GM19043 (cell line): ENCODE measurements around the gene FGFRL1.
A peak's percentile ranks its signal among the peaks of the same experiment; 100 is the strongest.
"Not testable (repeated sequence)": the region's sequence is repeated elsewhere in the genome, so short reads cannot be mapped to it uniquely, and the experiment has no call there.

Source experiments
- ATAC-seq: cut with Tn5 transposase; IDR thresholded peaks from one replicate; pipeline ENCODE4 v1.9.1; 2021; ENCODE audit warnings: low read depth; ENCODE audit not compliant: unreplicated experiment

Gene FGFRL1

DNA sequence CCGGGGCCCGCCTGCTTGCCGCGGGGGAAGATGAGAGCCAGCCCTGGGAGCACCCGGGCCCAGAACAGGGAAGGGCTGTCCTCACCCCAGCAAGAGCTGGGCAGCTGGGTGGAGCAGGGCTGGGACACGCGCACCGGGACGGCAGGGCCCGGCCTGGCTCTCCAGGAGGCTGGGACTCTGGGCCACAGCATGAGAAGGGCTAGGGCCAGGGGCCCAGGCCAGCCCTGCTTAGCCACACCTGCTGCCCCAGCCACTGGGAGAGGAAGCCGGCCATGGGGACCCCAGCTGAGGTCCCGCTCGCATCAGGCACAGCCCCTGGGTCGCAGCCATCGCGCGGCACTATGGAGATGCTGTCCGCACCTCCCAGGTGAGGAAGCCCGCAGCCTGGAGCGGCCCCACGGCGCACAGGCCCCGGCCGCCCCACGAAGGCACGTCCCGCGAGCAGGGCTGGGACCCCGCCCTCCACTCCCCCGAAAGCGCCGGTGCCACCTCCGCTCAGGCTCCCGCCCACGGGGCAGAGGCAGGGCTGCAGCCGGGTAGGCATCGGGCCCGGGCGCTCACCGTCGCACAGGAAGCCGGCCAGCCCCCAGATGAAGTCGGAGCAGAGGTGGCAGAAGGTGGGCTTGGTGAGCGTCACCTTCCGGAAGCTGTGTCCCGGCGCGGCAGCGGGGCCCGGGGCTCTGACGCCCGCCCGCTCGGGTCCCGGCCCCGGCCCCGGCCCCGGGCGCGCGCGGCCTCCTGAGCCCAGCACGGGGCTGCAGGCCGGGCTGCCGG, 38.6 kb upstream of the FGFRL1 start:
- ATAC-seq: peak; percentile 32

DNA sequence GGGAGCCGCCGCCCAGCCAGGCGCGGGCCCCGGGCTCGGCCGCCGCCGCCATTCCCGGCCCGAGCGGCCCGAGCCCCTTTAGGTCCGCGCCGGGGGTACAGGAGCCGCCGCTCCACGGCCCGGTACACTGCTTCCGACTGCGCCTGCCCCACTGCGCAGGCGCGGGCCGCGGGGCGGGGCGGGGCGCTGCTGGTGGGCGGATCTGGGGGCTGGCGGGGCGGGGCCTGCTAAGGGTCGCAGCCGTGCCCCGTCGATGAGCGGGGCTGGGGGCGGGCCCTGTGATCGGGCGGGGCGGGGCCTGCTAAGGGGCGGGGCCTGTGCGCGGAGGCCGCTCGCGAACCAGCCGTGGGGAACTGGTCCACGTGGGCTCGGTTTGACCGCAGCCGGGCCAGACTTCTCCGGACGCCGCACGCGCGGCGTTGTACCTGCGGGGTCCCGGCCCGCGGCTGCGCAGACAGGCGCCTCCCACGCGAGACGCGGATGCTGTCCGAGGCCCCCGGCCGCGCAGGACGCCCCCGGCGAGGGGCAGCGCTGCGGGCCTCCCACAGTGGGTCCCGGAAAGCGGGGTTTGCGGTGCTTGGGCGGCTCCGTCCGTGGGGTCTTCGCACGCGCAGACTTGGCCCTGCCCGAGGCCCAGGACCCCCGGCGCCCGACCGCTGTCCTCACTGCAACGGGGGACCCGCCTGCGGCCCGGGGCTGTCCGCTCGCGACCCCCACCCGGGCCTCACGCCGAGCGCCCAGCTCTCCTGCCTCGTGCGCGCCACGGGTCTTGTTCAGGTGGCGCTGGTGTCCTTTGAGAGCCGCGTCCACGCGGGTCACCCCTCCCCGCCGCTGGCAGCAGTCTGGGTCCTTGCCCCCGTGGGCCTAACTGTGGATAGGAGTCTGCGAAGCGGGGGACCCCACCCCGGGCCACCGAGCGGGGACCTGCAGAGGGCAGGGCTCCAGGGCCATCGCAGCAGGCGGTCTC, 37.7 kb upstream of the FGFRL1 start, which contains the start of gene DGKQ:
TSS of gene DGKQ (minus strand) at position 139 of the 967 bp plus-strand sequence. CDS start at position 52, 87 bp downstream.
- ATAC-seq: peak; percentile 58

DNA sequence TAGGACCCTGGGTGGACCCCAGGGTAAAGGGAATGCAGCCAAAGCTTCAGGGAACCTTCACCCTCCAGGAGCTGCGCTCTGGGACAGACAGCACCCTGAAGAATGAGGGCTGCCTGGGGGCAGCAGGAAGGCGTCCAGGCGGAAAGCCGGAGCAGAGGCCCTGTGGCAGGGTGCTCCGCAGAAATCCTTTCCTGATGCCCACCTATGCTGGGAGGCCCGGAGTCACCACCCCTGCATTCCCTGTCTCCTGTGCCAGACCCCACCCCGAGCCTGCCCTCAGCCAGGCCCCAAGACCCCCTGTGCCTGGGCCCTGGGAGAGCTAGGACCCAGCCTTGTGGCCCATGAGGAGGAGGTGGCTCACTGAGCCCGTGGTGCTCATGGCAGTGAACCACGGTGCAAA, 36.8 kb upstream of the FGFRL1 start:
- no peak for ATAC-seq

DNA sequence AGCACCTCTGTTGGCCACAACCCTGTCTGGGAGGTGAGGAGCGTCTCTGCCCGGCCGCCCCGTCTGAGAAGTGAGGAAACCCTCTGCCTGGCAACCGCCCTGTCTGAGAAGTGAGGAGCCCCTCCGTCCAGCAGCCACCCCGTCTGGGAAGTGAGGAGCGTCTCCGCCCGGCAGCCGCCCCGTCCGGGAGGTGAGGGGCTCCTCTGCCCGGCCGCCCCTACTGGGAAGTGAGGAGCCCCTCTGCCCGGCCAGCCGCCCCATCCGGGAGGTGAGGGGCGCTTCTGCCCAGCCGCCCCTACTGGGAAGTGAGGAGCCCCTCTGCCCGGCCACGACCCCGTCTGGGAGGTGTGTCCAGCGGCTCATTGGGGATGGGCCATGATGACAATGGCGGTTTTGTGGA, 35.4 kb upstream of the FGFRL1 start:
- ATAC-seq: not testable (repeated sequence)

DNA sequence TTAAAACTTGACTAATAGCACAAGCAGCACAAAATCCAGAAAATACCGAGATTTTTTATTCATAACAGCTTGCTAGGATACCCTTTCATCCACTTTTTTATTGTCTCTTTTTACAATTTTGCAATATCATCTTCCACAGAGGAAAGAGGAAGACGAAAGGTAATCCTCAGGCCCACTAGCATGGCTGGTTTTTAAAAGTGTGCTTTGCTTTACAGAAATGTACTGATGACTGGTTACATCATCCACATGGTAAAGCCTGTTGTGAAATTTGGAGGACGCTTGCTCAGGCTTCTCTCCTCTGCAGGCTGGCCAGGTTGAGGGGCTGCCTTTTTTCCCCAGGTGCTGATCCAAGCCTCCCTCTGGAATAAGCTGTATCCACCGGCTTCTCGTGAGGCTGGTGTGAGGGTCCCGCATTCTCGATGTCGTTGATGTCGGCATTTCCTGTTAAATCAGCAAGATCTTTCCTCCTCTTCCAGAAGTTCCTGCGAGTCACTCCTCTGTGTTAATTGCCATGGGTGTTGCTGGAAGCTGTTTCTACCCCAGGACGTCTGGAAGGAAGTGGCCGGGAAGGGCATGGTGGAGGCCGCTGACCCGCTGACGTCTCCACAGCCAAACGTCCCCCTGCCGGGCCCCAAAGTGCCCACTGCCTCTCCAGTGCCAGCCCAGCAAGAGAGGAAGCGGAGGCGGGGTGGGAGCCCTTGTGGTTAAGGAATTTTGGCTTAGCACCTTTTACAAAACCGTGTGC, 32.3 kb upstream of the FGFRL1 start:
- ATAC-seq: no peak

DNA sequence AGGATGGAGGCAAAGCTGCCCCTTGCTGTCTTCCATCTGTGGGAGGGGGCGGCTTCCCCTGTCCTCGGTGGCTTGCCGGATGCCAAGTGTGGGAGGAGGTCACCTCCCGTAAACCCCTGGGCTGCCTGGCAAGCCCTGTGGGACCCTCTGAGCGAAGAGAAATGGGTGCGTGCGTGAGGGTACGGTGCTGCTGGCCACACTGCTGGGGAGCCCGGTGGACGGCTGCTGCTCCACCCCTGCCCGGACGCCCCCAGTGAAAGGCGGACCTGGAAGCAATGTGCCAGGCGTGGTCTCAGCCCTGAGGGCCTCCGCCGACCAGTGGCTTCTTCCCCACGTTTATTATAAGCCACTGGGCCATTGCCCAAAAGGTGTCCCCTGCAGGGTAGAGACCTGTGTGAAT, 29.1 kb upstream of the FGFRL1 start:
- ATAC-seq: no peak

DNA sequence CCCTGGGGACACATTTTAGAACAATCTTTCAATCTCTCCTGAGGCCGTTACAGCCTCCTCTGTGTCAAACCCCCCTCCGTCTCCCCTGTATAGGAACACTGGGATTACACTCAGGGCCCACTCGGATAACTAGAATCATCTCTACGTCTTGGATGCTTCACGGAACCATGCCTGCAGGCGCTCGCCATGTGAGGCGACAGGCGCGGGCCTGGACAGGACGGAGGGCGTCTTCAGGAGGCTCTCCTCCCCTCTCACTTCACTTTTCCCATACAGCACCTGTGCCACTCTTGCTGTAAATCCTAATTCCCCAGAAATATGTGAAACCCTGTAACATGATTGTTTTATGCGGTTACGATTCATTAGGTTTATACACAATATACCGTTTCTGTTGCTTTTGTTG, 28.6 kb upstream of the FGFRL1 start:
- ATAC-seq: no peak

DNA sequence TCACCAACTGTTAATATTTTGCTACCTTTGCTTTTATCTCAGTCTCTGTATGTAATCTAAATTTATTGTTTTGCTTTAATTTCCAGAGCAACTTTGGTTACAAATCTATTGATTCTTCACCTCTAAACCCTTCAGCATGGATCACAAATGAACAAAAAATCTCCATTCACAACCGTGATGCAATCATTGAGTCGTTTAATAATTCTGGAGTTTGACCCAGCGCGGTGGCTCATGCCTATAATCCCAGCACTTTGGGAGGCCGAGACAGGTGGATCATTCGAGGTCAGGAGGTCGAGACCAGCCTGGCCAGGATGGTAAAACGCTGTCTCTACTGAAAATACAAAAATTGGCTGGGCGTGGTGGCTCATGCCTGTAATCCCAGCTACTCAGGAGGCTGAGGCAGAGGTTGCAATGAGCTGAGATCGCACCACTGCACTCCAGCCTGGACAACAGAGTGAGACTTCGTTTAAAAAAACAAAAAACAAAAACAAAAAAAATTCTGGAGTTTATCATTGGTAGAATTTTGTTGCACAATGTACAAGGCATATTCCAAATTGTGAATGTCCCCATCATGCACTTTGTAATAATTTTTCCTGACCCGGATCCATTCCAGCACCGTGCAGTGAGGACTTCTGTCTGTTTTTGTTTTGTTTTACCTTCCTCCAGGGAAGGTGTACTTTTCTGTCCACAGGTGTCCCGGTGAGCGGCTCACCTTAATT, 26.9 kb upstream of the FGFRL1 start:
- no peak for ATAC-seq

DNA sequence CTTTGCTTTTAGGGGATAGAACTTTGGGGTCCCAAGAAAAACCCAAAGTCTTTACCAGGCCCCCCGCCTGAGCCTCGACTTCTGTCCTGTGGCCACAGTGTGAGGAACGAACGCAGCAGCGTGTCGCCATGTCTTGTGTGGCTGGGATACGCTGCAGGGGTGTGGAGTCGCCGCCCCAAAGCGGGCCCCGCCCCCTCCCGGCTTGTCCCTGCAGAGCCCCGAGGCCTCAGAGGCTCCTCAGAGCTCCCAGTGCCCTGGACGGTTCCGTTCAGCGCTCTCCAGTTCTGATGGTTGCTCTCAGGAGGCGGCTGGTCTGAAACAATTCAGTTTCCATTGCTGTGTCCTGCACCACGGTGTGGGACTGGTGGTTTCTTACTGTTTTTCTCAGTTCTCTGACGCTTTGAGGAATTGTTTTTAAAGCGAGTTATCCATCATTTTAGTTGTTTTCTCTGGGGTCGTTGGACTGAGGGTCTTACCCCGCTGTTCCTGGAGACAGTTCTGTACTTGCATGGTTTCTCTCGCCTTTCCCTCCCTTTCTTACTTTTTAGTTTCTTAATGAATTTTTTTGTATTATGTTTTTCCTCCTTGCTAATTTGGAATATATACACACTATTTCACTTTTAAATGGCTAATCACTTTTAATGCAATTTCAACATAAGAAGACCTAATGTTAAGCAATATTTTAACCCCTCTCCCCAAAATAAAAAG, 26.1 kb upstream of the FGFRL1 start:
- no peak for ATAC-seq

DNA sequence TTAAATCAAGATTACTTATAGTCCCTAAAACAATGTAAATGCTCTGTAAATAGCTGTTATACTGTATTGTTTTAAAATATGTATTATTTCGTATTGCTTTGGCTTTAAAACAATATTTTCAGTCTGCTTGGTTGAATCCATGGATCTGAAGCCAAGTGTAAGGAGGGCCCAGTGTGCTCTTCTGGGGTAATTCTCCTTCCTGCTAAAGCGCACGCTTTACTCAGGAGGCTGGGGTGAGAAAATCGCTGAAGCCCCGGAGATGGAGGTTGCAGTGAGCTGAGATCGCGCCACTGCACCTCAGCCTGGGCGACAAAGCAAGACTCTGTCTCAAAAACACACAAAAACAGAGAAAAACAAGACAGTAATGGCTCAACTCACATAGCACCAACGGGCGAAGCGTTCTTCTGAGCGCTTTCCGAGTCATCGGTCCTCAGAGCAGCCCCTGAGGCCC, 25.0 kb upstream of the FGFRL1 start:
- peak; percentile 7 for ATAC-seq

DNA sequence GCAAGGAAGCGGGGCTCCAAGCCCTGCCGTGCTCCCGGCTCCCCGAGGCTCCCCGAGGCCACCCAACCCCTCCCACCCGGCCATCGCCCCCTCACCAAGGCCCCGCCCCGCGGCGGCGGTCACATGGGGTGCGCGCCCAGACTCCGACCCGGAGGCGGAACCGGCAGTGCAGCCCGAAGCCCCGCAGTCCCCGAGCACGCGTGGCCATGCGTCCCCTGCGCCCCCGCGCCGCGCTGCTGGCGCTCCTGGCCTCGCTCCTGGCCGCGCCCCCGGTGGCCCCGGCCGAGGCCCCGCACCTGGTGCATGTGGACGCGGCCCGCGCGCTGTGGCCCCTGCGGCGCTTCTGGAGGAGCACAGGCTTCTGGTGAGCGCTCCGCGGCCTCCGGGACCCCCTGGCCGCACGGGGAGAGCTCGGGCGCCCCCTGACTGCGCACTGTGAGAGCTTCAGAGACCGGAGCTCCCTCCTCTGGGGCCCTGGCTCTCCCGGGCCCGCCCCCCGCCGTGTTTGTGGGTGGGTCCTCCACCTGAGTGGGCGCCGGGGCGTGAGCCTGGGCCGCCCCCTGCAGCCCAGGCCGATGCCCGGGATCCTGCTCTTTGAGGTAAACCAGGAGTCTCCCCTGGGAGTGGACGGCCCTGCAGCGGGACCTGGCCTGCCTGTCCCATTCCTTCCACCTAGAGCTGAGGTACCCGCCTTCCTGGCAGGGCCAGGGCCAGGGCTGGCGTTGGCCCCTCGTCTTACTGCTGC, 24.4 kb upstream of the FGFRL1 start, which contains the start of gene IDUA:
TSS of gene IDUA (plus strand) at position 166 of the 745 bp plus-strand sequence. CDS start at position 207, 41 bp downstream.
- ATAC-seq: peak; percentile 66

DNA sequence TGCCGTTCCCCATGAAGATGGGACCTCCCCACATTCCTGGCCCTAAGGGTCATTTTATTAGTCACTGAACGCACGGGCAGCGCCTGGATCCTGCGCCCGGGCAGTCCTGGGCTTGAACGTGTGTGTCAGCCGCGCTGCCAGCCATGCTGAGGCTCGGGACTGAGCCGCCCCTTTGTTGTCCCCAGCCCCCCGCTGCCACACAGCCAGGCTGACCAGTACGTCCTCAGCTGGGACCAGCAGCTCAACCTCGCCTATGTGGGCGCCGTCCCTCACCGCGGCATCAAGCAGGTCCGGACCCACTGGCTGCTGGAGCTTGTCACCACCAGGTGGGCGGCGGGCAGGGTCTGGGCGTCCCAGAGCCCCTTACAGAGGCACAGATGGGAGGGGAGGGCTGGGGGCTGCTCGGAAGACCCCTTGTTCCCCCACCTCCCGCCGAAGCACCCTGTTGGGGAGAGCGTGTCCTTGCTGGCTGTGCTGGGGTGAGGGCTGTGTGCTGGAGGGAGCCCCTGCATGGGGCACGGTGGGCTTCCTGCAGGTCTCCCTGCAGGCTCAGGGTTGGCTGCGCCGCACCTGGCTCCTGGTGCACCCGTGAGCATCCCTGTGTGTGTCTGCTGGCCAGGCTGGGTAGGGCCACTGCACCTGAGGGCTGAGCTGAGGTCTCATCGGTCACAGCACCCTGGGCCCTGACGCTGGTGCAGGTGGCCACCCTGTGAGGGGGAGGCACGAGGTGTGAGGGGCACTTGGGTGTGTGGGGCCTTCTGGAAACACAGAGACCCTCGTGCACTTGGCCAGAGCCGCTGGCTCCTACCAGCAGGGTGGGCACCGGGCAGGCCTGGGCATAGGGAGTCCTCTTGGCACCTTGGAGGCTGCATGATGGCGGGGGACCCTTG, 23.6 kb upstream of the FGFRL1 start:
- ATAC-seq: no peak

DNA sequence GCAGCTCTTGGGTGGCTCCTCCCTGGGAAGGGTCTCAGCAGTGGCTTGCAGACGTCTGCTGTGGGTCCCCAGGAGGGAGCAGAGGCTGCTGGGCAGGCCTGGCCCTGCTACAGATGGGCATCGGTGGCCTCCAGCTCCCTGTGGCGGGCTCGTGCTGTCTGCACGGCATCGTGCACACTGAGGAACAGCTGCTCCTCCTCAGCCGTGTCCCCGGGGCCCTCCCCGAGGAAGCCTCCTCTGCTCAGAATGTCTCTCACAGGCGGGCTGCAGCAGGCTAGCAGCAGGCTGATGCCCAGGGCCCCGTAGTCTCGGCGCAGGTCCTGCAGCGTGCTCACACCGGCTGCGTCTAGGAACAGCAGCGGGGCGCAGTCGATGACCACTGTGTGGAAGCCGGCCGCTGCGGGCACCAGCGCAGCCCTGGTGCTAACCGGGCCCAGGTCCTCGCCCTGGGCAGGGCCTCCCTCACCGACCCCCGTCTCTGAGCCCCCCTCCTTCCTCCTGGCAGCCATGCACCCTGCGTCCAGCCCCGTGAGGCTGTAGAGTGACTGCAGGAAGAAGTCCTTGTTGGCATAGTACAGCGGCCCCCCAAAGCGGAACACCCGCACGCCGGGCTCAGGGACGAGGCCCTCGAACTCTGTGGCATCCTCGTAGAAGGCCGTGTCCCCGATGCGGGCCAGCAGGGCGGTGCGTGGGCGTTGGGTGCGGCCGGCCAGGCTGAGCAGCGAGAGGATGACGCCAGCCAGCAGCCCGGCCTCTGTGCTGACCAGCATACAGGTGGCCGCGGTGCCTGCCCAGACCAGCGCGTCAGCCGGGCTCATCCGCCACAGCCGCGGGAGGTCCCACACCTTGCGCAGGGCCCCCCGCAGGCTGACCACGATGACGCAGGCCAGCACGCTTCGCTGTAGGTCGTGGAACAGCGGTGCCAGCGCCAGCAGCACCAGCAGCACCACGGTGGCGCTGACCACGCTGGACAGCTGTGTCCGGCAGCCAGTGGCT, 22.4 kb upstream of the FGFRL1 start:
- no peak for ATAC-seq

DNA sequence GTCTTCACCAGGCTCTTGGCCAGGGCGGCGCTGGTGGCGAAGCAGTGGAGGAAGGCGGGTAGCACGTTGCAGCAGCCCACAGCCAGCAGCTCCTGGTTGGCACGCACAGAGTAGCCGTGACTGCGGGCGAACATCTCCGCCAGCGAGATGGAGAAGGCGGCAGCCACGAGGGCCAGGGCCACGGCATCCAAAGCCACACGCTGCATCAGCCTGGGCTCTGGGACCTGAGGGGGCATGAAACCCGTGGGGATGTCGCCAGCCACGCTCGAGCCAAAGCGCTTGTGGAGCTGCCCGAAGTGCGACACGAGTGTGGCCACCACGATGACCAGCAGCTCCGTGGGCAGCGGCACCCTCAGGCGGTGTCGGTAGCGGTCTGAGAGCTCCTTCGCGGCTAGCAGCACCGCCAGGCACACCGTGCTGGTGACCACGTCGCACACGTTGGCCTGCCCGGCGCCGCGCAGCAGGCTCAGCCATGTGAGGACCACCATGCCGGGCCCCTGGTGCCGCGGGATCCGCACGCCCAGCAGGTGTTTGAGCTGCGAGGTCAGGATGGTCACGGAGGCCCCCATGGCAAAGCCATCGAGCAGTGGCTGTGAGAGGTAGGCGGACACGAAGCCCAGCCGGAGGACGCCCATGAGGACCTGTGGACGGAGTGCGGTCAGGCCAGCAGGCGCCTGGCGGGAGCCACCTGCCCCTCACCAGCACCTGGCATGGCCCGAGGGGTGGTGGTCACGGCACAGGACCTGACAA, 21.5 kb upstream of the FGFRL1 start:
- no peak for ATAC-seq

DNA sequence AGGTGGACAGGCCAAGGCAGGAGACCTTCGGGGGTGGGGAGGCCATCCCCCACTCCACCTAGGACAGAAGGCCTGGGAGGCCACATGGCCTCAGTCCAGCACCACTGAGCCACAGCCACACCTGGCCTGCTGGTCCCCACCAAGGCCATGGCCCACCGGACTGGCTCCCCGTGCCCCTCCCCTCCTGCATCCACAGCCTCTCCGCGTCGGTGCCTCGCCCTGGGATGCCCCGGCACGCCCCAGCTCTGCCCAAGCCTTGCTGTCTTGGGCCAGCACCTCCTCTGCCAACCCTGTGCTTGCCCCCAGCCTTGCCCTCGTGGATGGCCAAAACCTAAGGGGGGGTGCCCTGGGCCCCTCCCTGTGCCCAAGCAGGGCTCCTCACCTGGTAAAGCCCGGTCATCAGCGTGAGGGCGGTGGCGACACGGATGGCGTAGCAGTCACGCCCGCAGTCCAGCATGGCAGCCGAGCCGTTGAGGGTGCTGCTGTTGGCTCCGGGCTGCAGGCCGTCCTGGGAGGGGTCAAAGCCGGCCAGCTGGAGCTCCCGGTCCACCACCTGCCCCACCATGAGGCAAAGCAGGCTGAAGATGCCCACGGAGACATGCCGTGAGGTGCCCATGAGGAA, 20.6 kb upstream of the FGFRL1 start:
- no peak for ATAC-seq
